GM19397 (cell line): ENCODE measurements around the gene SLC30A4.
"Not testable (repeated sequence)": the region's sequence is repeated elsewhere in the genome, so short reads cannot be mapped to it uniquely, and the experiment has no call there.

Source experiments
- ATAC-seq: cut with Tn5 transposase; IDR thresholded peaks from one replicate; pipeline ENCODE4 v1.9.1; 2021; ENCODE audit warnings: mild to moderate bottlenecking, moderate library complexity; ENCODE audit not compliant: unreplicated experiment

The SLC30A4 gene, protein sequence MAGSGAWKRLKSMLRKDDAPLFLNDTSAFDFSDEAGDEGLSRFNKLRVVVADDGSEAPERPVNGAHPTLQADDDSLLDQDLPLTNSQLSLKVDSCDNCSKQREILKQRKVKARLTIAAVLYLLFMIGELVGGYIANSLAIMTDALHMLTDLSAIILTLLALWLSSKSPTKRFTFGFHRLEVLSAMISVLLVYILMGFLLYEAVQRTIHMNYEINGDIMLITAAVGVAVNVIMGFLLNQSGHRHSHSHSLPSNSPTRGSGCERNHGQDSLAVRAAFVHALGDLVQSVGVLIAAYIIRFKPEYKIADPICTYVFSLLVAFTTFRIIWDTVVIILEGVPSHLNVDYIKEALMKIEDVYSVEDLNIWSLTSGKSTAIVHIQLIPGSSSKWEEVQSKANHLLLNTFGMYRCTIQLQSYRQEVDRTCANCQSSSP

DNA sequence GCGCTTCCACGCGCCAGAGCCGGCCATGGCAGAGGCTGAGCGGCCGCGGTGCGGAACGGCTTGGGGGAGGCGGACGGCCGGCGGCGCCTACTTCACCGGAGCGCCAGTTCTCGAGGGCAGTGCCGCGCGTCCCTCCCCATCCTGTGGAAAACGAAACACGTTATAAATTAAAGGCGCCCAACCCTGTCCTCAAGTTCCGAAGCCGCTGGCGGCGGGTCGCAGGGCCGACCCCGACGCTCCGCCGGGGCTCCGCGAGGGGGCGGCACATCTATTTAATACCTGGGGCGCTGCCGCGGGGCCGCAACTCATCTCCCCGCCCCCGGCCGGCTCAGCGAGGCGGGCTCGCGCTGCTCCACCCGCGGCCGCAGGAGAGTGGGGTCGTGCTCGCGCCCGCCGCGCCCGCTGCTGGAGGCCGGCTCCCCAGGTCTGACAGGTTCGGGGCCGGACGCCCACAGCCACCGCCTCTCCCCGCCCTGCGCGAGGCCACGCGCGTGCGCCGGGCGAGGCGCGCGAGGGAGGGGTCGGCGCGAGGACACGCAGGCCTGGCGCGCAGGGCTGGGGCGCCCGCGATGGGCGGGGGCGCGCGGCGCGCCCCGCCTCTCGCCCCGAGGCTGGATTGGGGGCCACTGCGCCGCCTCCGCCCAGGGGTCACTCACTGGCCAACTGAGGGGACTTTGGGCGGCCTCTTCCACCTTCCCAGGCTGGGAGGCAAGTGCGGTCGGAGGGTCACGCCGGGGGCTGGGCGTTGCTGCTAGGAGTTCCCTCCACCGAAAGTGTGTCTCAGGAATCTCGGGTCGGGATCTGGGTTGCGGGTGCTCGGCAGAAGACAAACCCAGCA is at the start of gene SLC30A4:
TSS of gene SLC30A4 (minus strand) at position 428 of the 838 bp plus-strand sequence. CDS start at position 27, 401 bp downstream.
- peak; percentile 86 for ATAC-seq

DNA sequence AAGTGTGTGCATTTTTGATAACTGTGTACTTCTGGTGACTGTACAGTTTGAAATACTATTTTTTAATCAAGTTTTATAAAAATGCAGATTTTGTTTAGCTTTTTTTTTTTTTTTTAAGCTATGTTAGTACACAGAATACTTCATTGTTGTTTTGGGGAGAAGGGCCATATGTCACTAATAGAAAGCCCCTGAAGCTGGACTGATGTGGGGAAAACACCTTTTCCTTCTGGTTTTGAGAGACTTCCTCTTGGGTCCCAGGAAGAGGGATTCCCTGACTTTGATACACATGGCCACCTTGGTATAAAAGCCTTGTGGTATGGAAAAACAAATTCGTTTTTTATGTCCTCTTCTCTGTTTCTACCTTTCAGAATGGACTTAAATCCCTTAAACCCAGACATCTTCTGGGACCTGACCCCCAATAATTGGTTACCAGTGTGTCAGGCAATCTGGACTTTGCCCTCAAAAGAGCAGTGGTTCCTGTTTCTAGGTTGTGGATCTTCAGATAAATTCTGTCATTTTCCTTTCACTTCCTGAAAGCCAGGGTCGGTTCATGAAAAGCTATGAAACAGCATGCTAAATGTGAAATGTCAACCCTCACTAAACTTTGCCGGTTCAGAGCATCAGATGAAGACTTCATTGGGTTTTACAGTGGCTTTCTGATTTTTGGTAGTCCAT is 33.5 kb upstream of the SLC30A4 start:
- peak; percentile 63 for ATAC-seq

DNA sequence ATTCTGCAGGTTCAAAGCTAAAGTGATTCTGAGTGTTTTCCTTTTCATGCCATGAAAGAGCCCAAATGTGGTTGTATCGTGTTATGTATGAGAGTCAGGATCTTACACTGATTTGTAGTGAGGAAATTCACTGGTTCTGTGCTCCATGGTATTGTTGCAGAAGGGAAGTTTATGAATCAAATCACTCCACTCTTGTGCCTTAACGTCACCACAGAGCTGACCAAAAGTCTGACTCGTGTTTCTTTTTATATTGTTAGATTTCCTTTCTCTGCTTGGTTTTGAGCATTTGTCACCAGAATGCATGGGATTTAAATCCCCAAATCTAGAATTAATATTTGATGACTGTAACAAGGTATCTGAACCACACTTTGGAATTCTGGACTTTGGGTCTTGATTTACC is 29.1 kb upstream of the SLC30A4 start:
- ATAC-seq: no peak

DNA sequence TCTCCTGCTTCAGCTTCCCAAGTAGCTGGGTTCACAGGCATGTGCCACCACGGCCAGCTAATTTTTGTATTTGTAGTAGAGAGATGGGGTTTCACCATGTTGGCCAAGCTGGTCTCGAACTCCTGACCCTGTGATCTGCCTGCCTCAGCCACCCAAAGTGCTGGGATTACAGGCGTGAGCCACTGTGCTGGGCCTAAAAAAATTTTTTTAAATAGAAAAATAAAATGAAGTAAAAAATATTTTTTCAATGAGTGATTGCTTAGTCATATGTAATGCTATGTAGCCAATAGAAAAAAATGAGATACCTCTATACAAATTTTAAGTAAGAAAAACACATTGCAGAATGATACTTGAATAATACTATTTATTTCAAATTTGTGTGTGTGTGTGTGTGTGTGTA is 27.9 kb upstream of the SLC30A4 start:
- ATAC-seq: no peak

DNA sequence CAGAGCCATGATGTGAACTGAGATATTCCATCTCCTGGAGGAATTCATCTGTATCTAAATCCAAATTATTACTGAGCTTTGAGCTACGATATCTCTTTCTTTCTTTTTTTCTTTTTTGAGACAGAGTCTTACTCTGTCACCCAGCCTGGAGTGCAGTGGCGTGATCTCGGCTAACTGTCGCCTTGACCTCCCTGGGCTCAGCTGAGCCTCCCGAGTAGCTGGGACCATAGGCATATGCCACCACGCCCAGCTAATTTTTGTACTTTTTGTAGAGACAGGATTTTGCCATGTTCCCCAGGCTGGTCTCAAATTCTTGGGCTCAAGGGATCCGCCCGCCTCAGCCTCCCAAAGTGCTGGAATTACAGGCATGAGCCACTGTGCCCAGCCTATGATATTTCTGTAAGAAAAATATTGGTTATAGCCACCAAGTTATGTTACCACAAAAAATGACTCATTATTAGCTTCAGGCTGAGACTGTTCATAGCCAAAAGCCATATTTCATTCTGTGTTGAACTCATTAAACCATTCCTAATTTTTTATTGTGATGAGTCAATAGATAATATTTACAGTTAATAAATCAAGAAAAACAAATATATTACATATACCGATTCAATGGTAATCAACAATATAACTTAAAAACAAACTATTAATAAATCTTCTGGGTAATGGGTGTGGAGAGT is 27.1 kb upstream of the SLC30A4 start:
- ATAC-seq: no peak

DNA sequence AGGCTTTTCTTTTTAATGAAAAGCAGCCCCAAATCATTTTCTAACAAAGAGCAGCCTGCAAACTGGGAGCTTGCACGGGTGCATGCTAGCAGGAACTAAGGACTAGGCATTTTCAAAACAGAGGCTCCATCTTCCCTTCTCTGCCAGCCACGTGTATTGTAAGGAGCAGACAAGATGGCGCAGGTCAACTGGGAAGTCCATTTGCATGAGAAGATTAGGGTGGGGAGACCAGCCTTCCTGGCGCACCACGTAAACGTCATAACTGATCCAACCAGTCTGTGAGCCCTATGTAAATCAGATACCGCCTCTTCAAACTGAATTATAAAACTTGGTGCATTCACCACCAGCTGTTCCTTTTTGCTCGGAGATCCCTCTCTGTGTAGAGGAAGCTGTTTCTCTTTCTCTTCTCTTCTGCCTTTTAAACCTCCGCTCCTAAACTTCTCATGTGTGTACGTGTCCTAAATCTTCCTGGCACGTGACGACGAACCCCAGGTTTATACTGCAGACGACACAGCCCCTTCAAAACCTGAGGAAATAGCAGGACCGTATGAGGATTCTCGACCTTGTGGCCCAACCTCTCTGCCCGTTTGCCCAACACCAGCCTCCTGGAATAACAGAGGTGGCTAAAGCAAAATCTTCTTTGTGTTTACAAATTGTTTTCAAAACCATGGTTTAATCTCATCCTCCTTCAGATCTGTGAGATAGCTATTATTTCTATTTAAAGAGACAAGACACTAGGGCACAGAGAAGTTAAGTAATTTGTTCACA is 26.4 kb upstream of the SLC30A4 start:
- no peak for ATAC-seq

DNA sequence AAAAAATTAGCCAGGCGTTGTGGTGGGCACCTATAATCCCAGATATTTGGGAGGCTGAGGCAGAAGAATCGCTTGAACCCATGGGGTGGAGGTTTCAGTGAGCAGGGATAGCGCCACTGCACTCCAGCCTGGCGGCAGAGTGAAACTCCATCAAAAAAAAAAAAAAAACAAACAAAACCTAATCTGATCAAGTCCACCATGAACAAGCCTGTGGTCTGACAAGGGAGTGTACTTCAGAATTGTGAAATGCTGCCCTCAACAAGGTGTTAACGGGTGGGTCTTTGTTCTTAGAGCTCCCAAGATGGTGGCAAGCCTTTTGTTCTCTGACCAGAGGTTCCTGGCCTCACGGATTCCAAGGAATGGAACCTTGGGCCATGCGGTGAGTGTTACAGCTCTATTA is 24.2 kb upstream of the SLC30A4 start:
- ATAC-seq: no peak

DNA sequence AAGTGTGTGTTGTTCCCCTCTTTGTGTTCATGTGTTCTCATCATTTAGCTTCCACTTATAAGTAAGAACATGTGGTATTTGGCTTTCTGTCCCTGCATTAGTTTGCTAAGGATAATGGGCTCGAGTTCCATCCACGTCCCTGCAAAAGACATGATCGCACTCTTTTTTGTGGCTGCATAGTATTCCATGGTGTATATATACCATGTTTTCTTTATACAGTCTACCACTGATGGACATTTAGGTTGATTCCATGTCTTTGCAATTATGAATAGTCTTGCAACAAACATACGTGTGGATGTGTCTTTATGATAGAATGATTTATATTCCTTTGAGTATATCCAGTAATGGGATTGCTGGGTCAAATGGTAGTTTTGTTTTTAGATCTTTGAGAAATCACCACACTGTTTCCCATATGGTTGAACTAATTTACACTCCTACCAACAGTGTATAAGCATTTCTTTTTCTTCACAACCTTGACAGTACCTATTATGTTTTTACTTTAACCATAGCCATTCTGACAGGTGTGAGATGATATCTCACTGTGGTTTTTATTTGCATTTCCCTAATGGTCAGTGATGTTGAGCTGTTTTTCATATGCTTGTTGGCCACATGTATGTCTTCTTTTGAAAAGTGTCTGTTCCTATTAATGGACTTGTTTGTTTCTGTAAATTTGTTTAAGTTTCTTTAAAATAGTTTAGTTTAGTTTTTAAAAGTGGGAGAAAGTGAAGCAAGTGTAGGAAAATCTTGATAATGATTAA is 21.9 kb upstream of the SLC30A4 start:
- ATAC-seq: peak; percentile 64

DNA sequence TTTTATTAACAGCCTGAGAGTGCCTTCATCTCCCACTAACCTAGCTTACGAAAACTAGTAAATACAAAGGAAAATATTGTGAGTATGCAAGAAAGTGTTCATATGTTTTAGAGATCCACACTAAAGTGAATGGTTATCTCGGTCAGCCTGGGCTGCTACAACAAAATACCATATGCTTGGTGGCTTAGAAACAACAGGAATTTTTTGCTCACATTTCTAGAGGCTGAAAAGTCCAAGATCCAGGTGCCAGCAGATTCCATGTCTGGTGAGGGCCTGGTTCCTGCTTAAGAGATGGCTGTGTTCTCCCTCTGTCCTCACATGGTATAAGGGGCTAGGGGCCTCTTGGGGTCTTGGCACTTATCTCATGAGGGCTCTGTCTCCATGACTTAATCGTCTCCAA is 20.5 kb upstream of the SLC30A4 start:
- ATAC-seq: no peak

DNA sequence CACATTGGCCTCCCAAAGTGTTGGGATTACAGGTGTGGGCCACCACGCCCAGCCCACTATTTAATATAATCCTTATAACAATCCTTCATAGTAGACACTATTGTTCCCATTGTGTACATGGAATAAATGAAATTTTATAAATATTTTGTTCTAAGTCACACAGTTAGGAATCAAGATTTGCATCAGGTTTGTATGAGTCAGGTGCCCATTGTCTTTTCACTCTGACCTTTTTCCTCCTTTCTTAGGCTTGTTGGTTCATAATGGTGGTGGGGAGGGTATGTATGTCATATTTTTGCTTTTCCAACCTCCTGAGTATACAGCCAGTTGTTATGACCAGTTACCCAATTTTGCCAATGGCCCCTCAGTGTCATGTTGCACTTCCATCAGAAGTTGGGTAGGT is 18.0 kb upstream of the SLC30A4 start:
- no peak for ATAC-seq

DNA sequence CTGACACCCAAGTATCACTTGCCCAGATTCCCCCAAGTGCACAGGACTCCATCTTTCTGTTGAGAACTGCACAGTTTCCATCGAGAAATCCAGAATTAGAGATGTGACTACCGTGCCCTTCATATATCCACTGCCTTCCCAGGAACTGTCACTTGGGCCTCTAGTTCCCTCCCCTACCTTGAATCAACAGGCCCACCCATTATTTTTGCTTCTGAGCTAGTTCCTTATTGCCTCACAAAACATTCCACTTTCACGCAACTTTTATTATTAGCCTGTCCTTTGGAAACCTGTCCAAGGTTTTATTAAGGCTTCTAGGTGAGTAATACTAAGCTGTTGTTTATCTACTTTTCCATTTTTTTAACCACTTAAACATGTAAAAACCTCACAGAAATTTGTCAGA is 17.1 kb upstream of the SLC30A4 start:
- ATAC-seq: no peak

DNA sequence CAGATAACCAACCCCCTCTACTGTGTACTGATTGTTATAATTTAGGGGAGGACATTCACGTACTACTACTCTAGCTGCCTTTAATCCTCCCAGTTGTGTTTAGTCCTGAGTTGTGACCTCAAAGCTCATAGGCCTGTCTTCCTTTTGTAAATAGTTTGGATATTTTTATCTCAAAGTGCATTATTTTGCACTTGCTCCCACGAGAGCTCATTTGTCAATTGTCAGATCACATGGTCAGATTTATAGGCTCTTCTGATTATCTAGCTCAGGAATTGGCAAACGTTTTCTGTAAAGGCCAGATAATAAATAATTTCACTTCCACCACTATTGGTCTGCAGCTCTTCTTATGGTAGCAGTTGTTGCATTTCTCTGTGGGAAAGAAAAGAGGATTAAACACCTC is 14.4 kb upstream of the SLC30A4 start:
- no peak for ATAC-seq

DNA sequence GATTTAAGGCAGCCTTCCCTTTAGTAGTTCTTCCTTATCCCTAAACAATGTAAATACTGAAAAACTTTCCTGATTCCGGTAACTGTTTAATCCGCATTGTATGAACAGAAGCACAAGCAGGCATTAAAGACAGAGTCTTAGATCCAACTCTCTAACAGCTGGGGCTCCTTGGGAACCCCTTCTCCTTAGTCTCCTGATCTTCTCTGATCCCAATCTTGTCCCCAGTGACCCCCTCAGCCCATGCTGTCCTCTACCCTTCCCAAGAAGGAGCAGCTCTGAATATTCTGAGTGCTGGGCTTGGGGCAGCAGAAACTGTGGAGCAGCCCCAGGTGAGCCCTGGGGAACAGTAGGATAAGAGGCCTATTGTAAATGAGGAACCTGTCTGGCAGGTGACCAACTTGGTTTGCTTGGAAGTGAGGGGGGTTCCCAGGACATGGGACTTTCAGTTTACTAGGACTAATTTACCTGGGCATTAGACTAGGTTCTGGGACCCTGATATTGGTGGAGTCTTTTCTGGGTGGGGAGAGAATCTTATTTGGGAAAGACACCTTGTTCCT is 13.0 kb upstream of the SLC30A4 start:
- no peak for ATAC-seq

DNA sequence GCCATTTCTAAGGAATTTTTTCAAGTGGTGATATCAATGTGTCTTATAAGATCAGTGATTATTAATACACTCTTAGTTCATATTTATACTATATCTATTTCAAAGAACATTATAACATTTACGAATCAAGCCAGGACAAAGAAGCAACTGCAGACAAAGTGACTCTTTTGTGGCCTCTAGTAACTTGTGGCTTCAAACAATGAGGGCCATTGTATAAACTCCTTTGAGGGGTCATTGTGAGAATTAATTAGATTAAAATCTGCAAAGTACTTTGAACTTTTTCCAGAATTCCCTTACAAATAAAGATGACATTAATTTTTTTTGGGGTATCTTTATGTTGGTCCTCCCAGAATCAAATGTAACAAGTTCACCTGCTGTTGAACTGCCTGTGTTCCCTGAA is 12.3 kb upstream of the SLC30A4 start:
- ATAC-seq: no peak

DNA sequence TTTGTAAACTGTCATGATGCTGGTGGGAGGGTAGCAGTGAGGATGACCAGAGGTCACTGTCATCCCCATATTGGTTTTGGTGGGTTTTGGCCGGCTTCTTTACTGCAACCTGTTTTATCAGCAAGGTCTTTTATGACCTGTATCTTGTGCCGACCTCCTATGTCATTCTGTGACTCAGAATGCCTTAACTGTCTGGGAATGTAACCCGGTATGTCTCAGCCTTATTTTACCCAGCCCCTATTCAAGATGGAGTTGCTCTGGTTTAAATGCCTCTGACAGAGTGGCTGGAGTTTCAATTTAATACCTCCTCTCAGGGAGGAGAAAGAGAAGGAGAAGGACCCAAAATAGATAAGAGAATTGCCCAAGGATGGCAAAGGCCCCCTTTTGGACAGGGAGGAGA is 10.3 kb upstream of the SLC30A4 start:
- ATAC-seq: not testable (repeated sequence)

DNA sequence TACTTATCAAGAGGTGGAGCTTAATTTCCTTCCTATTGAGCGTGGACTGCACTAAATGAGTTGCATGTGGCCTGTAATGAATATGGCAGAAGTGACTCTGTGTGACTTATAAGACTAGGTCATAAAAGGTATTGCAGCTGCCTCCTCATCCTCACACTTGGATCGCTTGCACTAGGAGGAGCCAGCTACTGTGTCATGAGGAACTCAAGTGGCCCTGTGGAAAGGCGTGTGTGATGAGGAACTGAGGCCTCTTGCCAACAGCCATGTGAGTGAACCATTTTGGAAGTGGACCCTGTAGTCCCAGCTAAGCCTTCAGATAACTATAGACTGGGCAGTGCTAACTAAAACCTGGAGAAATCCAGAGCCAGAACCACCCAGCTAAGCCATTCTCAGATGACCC is 7.1 kb upstream of the SLC30A4 start:
- ATAC-seq: no peak

DNA sequence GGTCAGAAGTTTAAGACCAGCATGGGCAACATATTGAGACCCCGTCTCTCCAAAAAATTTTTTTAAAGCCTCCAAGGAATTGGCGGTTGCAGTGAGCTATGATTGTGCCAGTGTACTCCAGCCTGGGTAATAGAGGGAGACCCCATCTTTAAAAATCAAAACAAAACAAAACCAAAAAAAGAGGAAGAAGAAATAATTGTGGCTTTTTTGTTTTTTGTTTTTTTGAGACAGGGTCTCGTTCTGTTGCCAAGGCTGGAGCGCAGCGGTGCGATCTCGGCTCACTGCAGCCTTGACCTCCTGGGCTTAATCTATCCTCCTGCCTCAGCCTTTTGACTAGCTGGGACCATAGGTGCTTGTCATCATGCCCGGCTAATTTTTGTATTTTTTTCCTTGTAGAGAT is 4.5 kb upstream of the SLC30A4 start:
- no peak for ATAC-seq

DNA sequence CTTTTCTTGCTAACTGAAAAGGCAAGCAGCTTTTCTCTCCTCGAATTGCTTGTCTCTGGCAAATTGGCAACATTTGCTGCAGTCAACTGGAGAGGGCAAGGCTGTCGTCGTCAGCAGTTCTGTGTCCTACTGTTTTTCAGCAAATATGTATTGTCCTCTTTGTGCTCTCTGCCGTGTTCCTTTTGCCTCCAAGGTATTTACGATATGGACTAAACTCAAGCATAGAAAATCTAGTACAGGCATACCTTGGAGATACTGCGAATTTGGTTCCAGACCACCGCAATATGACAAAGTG is 558 bp upstream of the SLC30A4 start:
- ATAC-seq: no peak

DNA sequence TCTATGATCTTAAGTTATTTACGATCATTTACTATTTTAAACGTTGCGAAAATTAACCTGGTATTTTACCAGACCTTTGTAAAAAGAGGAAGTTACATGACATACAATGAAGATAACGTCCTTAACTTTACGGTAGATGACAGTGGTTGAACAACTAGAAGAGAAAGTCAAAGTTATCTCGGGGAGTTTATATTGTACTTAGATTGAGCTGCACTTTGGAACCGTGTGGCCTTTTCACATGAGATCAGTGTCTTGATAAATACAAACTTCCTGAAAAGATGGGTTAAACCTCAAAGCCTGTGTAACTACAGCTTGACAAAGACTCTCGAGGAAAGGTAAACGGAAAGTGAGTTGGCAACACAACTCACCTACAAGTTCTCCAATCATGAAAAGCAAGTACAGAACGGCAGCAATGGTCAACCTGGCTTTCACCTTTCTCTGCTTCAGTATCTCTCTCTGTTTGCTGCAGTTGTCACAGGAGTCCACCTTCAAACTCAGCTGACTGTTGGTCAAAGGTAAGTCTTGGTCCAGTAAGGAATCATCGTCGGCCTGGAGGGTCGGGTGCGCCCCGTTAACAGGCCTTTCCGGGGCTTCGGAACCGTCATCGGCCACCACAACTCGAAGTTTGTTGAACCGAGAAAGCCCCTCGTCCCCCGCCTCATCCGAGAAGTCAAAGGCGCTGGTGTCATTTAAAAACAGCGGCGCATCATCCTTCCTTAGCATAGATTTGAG is 793 bp downstream of the SLC30A4 start:
- ATAC-seq: no peak
